Stomach (tissue), 4 donors: ENCODE measurements around the gene PAAF1.

ENCODE experiments used
- CTCF ChIP-seq, 7 experiments: fragments of 450-650 bp in 4 of 7; fragments of 200-600 bp in 3 of 7; sonication (generic) in 3 of 7; IDR thresholded peaks; one replicate each; pipeline ENCODE4 v1.5.1; 2016 to 2019; ENCODE audit warnings: antibody characterized with exemption in 7 of 7, control low read depth in 2 of 7, mild to moderate bottlenecking in 1 of 7
- EP300 ChIP-seq: sonication (generic); formaldehyde crosslinking; IDR thresholded peaks from one replicate; pipeline ENCODE4 v1.6.1; 2017; ENCODE audit warnings: antibody characterized with exemption
- POLR2A ChIP-seq, 4 donors: fragments of 450-650 bp; IDR thresholded peaks; one replicate each; pipeline ENCODE4 v1.6.1; 2016; ENCODE audit warnings: antibody characterized with exemption in 4 of 4, control low read depth in 2 of 4, mild to moderate bottlenecking in 1 of 4, moderate library complexity in 1 of 4
- POLR2AphosphoS5 ChIP-seq, 3 donors: sonication (generic); formaldehyde crosslinking; IDR thresholded peaks; one replicate each; pipeline ENCODE4 v1.6.1; 2016; ENCODE audit warnings: antibody characterized with exemption in 3 of 3

- TF ChIP-seq CTCF (IDR thresholded peaks at IDR 0.05) (no peak), POLR2AphosphoS5 (IDR thresholded peaks at IDR 0.05) (no peak), EP300 (no peak), POLR2A (IDR thresholded peaks at IDR 0.05) (no peak)
Measured at GRCh38 chr11:73961321-73961720, 84.5 kb downstream of the PAAF1 start.
